B cell (primary cell): ENCODE results near the gene PFAS. TPM values are rescaled to one million over a fixed set of nuclear protein-coding genes. Genes with fewer than 3 reads are reported as not detected.

ENCODE experiments used
- ATAC-seq: fragments of 200-7000 bp; cut with Tn5 transposase; one replicate; pipeline ENCODE4 v1.10.0; 2021; ENCODE audit warnings: low read depth, mild to moderate bottlenecking, moderate number of reproducible peaks, moderate library complexity
- CTCF ChIA-PET: fragments of 350-600 bp; sonication (Branson Sonifier 250); formaldehyde crosslinking; loops from one replicate; lab custom pipeline; 2021; ENCODE audit warnings: antibody characterized with exemption, inconsistent platforms; lab: Charles Lee
- POLR2A ChIA-PET: fragments of 350-600 bp; sonication (Branson Sonifier 250); formaldehyde crosslinking; loops from one replicate; lab custom pipeline; 2021; ENCODE audit warnings: antibody characterized with exemption; lab: Charles Lee
- DNase-seq: peaks from one replicate; pipeline ENCODE4 v3.0.0; 2013
- H2AFZ ChIP-seq: 2 replicates; pipeline ENCODE4 v1.6.1; 2012; ENCODE audit warnings: mild to moderate bottlenecking, low read depth, low read length; ENCODE audit not compliant: insufficient read depth, poor library complexity, severe bottlenecking
- H3K27ac ChIP-seq, 2 donors: 1 replicate in 1 of 2; 2 replicates in 1 of 2; pipeline ENCODE4 v1.5.1; 2012 to 2013; ENCODE audit warnings: low read length in 2 of 2, mild to moderate bottlenecking in 2 of 2, moderate library complexity in 1 of 2
- H3K27me3 ChIP-seq, 4 experiments: fragments of 200-600 bp in 1 of 4; sonication (generic) in 1 of 4; replicated peaks in 1 of 4; 1 replicate in 2 of 4; 2 replicates in 2 of 4; pipeline versions ENCODE4 v1.6.1 to v1.7.0; 2013 to 2016; ENCODE audit warnings: low read length in 3 of 4, mild to moderate bottlenecking in 2 of 4, mixed read lengths in 1 of 4, moderate library complexity in 1 of 4; ENCODE audit not compliant: insufficient read depth in 4 of 4, control insufficient read depth in 3 of 4; ENCODE audit errors: control extremely low read depth in 1 of 4
- H3K36me3 ChIP-seq, 2 experiments: replicated peaks in 1 of 2; 1 replicate in 1 of 2; 2 replicates in 1 of 2; pipeline versions ENCODE4 v1.6.1 to v1.7.1; 2013; ENCODE audit warnings: low read length in 1 of 2; ENCODE audit not compliant: insufficient read depth in 2 of 2, control insufficient read depth in 1 of 2; ENCODE audit errors: control extremely low read depth in 1 of 2, extremely low read depth in 1 of 2
- H3K4me1 ChIP-seq, 2 donors: fragments of 200-600 bp in 1 of 2; sonication (generic) in 1 of 2; 1 replicate in 1 of 2; 2 replicates in 1 of 2; pipeline versions ENCODE4 v1.5.1 to v1.6.1; 2013 to 2017; ENCODE audit warnings: low read length in 2 of 2; ENCODE audit not compliant: control insufficient read depth in 2 of 2, insufficient read depth in 2 of 2
- H3K4me2 ChIP-seq: replicated peaks from 2 replicates; pipeline ENCODE3; 2012; ENCODE audit warnings: mild to moderate bottlenecking, low read depth, low read length; ENCODE audit not compliant: poor library complexity, severe bottlenecking
- H3K4me3 ChIP-seq, 5 experiments: fragments of 200-600 bp in 1 of 5; sonication (generic) in 1 of 5; 1 replicate in 3 of 5; 2 replicates in 2 of 5; pipeline versions ENCODE4 v1.5.1 to v1.7.0; 2011 to 2016; ENCODE audit warnings: low read length in 4 of 5, mild to moderate bottlenecking in 4 of 5, low read depth in 2 of 5, control low read depth in 1 of 5, moderate library complexity in 1 of 5; ENCODE audit not compliant: insufficient read depth in 1 of 5; ENCODE audit errors: control extremely low read depth in 1 of 5, extremely low read depth in 1 of 5
- H3K79me2 ChIP-seq: fragments of 200-600 bp; sonication (generic); one replicate; pipeline ENCODE4 v1.6.0; 2016; ENCODE audit warnings: low read length; ENCODE audit not compliant: control insufficient read depth, insufficient read depth
- H3K9ac ChIP-seq: fragments of 200-600 bp; sonication (generic); 2 replicates; pipeline ENCODE4 v1.6.1; 2017; ENCODE audit warnings: mild to moderate bottlenecking, low read length, moderate library complexity
- H3K9me3 ChIP-seq, 3 donors: one replicate each; pipeline versions ENCODE4 v1.6.1 to v1.7.1; 2013; ENCODE audit warnings: low read length in 2 of 3; ENCODE audit not compliant: control insufficient read depth in 2 of 3, insufficient read depth in 1 of 3; ENCODE audit errors: control extremely low read depth in 1 of 3
- H4K20me1 ChIP-seq: 2 replicates; pipeline ENCODE4 v1.6.0; 2012; ENCODE audit warnings: mild to moderate bottlenecking, low read length; ENCODE audit not compliant: insufficient read depth, control insufficient read depth, poor library complexity, severe bottlenecking
- H3K27ac Mint-ChIP-seq: one replicate; pipeline ENCODE4 v1.8.0; 2021; ENCODE audit warnings: mixed read lengths
- H3K27me3 Mint-ChIP-seq: one replicate; pipeline ENCODE4 v1.8.0; 2021; ENCODE audit warnings: mixed read lengths
- H3K4me1 Mint-ChIP-seq: one replicate; pipeline ENCODE4 v1.8.0; 2021; ENCODE audit warnings: mixed read lengths
- H3K4me3 Mint-ChIP-seq: one replicate; pipeline ENCODE4 v1.8.0; 2021; ENCODE audit warnings: mixed read lengths
- H3K9me3 Mint-ChIP-seq: one replicate; pipeline ENCODE4 v1.8.0; 2022; ENCODE audit warnings: mixed read lengths; ENCODE audit not compliant: insufficient read depth
- EZH2 ChIP-seq: IDR thresholded peaks from 2 replicates; pipeline ENCODE4 v1.6.1; 2012; ENCODE audit warnings: borderline replicate concordance, low read depth, mild to moderate bottlenecking, moderate library complexity, low read length; ENCODE audit not compliant: insufficient read depth, poor library complexity, severe bottlenecking
- WGBS: methylation state at CpG from one replicate; pipeline ENCODE4 v1.1.5; 2013; ENCODE audit warnings: missing lambda C conversion rate; ENCODE audit not compliant: insufficient coverage; 5-methylcytosine and 5-hydroxymethylcytosine counted together
- intact Hi-C: fragments of 100-400 bp; cut with micrococcal nuclease; formaldehyde crosslinking; loops from one replicate; pipeline ENCODE4 v1.10.0; 2022
- polyA plus RNA-seq: library from polyadenylated mRNA; depleted of rRNA; stranded (reverse); fragments of >200 nt; gene quantifications from 2 replicates; pipeline ENCODE4 v1.2.3, GENCODE V29; 2012
- total RNA-seq, 2 donors: library from RNA; stranded (reverse); fragments of 120-200 nt in 1 of 2; gene quantifications; 1 replicate in 1 of 2; 2 replicates in 1 of 2; pipeline versions ENCODE4 v1.2.3 to v1.2.4, GENCODE V29; 2013 to 2022
- TF ChIP-seq, protein P1 (sequence below): fragments of 200-600 bp; IDR thresholded peaks from one replicate; pipeline ENCODE4 v1.8.0; 2022; ENCODE audit warnings: antibody characterized with exemption, mild to moderate bottlenecking

Gene PFAS
- total and polyA plus RNA-seq, 2 donors (not counting 1 experiment from before 2014, with no cell fraction given): 22.3 to 65.5 TPM

DNA sequence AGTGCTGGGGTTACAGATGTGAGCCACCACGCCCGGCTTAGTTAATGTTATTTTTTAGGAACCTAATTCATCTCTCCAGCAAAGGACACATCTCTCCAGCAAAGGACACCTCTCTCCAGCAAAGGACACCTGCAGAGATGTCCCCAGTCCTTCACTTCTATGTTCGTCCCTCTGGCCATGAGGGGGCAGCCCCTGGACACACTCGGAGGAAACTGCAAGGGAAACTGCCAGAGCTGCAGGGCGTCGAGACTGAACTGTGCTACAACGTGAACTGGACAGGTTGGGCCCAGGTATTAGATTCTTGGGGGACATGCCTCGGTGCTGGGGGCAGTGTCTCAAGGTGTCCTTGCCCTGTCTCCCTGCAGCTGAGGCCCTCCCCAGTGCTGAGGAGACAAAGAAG, 4.7 kb downstream of the PFAS start:
- whole genome bisulfite sequencing: 84% methylated on average over 6 of the region's 8 CpGs
- POLR2A ChIA-PET: no interaction called here
- DNase-seq: no peak
- Histone ChIP-seq H3K79me2 (peaks cover 29% of the 10 kb centered on the region), H3K27me3 (no peaks in the 10 kb centered on the region), H3K36me3 (peaks cover 2 to 39% of the 10 kb centered on the region in 2 experiments), H3K4me2 (no peak overlapping the region), H3K9ac (no peak overlapping the region), H2AFZ (no peak overlapping the region), H3K9me3 (no peaks in the 10 kb centered on the region), H3K27ac (no peak overlapping the region), H4K20me1 (no peaks in the 10 kb centered on the region), H3K4me1 (peaks cover 8 to 11% of the 10 kb centered on the region in 2 donors), H3K4me3 (no peak overlapping the region)
- H3K27ac Mint-ChIP-seq: no peak overlapping the region
- H3K27me3 Mint-ChIP-seq: no peaks in the 10 kb centered on the region
- no peaks in the 10 kb centered on the region for H3K9me3 Mint-ChIP-seq
- TF ChIP-seq EZH2: no peak
- TF ChIP-seq, protein P1, sequence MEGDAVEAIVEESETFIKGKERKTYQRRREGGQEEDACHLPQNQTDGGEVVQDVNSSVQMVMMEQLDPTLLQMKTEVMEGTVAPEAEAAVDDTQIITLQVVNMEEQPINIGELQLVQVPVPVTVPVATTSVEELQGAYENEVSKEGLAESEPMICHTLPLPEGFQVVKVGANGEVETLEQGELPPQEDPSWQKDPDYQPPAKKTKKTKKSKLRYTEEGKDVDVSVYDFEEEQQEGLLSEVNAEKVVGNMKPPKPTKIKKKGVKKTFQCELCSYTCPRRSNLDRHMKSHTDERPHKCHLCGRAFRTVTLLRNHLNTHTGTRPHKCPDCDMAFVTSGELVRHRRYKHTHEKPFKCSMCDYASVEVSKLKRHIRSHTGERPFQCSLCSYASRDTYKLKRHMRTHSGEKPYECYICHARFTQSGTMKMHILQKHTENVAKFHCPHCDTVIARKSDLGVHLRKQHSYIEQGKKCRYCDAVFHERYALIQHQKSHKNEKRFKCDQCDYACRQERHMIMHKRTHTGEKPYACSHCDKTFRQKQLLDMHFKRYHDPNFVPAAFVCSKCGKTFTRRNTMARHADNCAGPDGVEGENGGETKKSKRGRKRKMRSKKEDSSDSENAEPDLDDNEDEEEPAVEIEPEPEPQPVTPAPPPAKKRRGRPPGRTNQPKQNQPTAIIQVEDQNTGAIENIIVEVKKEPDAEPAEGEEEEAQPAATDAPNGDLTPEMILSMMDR: no peak
- H3K4me1 Mint-ChIP-seq: peaks cover 16% of the 10 kb centered on the region
- CTCF ChIA-PET: interaction anchor here (1.0 kb wide), 1 partner anchor 47 kb away, joined by 4 read pairs; no protein-coding TSS in a partner anchor
- intact Hi-C loops: no loop called here
- H3K4me3 Mint-ChIP-seq: no peak overlapping the region
- no peak for ATAC-seq

DNA sequence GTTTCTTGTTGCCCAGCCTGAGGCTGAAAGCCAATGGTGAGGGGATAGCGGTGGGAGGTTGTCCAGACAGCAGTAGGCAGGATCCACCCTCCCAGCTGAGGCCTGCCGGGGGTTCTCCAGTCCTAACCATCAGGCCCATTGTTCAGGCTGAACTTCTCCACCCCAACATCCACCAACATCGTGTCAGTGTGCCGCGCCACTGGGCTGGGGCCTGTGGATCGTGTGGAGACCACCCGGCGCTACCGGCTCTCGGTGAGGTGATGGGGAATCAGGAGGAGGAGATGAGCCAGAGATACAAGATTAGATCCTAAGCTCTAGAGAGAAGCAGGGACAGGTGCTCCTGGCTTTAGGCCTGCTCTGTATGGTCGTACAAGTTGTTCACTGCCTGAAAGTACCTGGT, 5.8 kb downstream of the PFAS start:
- Histone ChIP-seq H4K20me1 (no peaks in the 10 kb centered on the region), H3K79me2 (peaks cover 22% of the 10 kb centered on the region), H3K9ac (no peak overlapping the region), H3K4me2 (no peak overlapping the region), H3K9me3 (no peaks in the 10 kb centered on the region), H3K27ac (no peak overlapping the region), H3K4me3 (no peak overlapping the region), H2AFZ (no peak overlapping the region), H3K36me3 (peaks cover 2 to 39% of the 10 kb centered on the region in 2 experiments), H3K27me3 (no peaks in the 10 kb centered on the region), H3K4me1 (peaks cover 2 to 4% of the 10 kb centered on the region in 2 donors)
- 95% methylated on average over 3 of the region's 11 CpGs for WGBS
- ChIA-PET POLR2A (no interaction called here), CTCF (no interaction called here)
- no peak overlapping the region for H3K4me3 Mint-ChIP-seq
- DNase-seq: no peak
- intact Hi-C loops: no loop called here
- TF ChIP-seq, protein P1: no peak
- TF ChIP-seq EZH2: no peak
- no peak for ATAC-seq
- peaks cover 9% of the 10 kb centered on the region for H3K4me1 Mint-ChIP-seq
- H3K9me3 Mint-ChIP-seq: no peaks in the 10 kb centered on the region
- no peak overlapping the region for H3K27ac Mint-ChIP-seq
- no peaks in the 10 kb centered on the region for H3K27me3 Mint-ChIP-seq
